Right forelimb (tissue), 1 donor: ENCODE measurements around the gene CTCF.

Experiments used
- DNase-seq: peaks from one replicate; pipeline ENCODE4 v3.0.0-alpha.2; 2018

The CTCF gene

GRCh38 chr16:67606632-67607031 is 44.3 kb downstream of the CTCF start:
- no peak for DNase-seq

DNA sequence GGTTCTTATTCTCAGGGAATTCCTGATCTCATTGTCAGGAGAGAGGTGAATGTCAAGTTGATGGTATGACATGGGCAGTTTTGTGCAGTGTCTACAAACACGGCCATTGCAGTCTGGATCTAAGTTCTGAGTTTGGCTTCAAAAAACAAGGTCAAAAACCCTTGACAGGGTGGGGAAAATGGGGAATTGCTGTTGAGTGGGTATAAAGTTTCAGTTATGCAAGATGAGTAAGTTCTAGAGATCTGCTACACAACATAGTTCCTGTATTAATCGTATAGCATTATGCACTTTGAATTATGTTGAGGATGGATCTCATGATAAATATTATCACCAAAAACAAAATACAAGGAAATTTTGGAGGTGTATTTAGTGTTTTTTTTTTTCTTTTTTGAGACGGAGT is 46.0 kb downstream of the CTCF start:
- DNase-seq, result no peak

GRCh38 chr16:67613808-67614207 is 51.5 kb downstream of the CTCF start:
- no peak for DNase-seq

DNA sequence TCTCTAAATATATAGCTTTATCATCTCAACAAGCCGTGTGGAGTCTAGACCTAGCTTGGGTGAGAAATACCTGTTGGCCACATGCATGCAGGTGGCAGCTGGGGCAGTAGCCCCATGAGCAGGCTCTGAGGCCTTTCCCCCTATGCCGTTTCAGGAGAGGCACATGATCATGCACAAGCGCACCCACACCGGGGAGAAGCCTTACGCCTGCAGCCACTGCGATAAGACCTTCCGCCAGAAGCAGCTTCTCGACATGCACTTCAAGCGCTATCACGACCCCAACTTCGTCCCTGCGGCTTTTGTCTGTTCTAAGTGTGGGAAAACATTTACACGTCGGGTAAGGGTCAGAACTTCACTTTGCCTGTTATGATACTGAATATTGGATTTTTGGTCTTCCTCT is 65.9 kb downstream of the CTCF start:
- DNase-seq, result no peak

DNA sequence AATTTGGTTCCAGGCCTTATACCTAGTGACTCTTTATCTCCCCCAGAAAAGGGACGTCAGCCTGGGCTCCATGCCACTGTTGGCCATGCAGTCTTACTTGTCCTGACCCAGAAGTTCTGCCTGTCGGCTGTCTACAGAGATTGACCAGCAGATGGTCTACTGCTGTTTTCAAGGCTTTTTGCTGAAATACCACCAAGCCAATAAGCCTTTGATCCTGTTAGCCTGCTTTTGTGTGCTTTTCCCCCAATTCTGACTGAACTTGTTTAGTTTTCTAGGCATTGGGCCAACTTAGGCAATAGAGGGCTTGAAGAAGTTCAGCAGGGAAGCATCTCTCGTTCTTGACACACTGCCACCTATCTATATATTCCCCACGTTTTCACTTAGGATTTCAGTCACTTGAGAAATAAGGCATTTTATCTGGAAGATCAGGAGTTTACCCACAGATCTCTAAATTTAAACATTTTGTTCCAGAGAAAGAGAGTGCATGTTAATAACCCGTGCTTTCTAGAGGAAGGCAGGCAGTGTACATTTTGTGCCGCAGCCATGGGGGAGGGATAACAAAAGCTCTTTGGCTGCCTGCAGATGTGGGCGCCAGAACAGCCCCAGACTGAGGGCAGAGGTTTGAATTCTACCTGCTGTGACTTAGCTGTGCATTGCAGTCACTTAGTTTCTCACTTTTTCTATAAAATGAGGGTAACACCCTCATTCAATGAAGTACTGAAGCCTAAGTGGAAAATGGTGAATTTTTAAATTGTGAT is 70.3 kb downstream of the CTCF start:
- DNase-seq, result no peak

- DNase-seq, result no peak
These were observed 74.4 kb downstream of the CTCF start for GRCh38 chr16:67636713-67637112.

DNA sequence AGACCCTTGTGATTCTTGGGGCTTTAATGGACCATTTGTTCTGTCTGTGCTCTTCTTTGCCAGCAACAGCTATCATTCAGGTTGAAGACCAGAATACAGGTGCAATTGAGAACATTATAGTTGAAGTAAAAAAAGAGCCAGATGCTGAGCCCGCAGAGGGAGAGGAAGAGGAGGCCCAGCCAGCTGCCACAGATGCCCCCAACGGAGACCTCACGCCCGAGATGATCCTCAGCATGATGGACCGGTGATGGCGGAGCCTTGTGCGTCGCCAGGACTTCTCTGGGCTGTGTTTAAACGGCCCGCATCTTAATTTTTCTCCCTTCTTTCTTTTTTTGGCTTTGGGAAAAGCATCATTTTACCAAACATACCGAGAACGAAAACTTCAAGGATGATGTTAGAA is 75.3 kb downstream of the CTCF start:
- no peak for DNase-seq

GRCh38 chr16:67641779-67642708 is 79.7 kb downstream of the CTCF start:
- DNase-seq, result no peak

DNA sequence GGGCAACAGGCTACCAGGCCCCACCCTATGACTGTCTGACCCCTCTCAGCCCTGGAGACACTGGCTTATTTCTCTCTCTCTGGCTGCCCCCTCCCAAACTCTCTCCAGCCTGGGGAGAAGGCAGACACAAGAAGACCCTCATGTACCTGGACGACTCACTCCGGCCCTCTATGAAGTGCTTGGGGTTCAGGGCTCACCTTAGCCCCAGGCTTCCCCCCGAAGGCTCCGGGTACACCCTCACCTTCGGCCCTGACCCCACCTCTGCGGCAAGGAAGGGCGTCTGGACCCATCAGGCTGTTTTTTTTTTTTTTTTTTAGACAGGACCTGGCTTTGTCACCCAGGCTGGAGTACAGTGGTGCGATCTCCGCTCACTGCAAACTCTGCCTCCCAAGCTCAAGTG is 81.7 kb downstream of the CTCF start:
- no peak for DNase-seq

DNA sequence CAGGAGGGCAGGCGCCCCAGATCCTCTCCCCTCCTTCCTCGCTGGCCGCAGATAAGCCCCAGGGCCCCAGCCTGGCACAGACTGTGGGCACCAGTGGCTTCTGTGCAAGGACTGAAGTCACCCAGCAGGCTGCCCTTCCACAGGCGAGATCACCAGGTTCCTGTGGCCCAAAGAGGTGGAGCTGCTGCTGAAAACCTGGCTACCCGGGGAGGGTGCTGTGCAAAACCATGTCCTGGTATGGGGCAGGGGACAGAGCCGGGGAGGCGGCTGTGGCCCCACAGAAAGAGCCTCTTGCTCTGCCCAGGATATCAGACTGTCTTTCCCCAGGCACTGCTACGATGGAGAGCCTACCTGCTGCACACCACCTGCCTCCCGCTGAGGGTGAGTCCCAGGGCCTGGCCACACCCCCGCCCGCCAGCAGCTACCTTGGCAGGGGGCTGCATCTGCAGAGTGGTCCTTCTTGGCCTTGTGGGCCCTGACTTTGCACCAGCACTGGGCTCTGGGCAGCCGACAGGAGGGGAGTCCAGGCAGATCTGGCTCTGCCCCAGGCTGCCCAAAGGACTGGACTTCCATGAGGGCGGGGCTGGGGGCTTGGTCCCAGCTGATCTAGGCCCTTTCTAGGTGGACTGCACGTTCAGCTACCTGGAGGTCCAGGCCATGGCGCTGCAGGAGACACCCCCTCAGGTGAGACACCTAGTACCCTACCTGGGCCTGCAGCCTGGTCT is 83.2 kb downstream of the CTCF start:
- no peak for DNase-seq

GRCh38 chr16:67647111-67647651 is 84.9 kb downstream of the CTCF start:
- no peak for DNase-seq

DNA sequence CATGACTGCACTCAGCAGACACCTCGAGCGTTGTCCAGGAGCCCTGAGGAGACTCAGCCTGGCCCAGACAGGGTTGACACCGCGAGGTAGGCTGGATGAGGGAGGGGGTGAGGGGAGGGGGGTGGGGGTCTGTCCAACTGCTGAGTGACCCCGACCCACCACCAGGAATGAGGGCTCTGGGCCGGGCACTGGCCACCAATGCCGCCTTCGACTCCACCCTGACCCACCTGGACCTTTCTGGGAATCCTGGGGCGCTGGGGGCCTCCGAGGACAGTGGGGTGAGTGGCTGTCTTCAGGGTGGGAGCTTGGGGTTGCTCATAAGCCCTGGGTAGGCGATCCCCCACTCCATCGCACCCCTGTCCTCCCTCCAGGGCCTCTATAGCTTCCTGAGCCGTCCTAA is 85.4 kb downstream of the CTCF start:
- DNase-seq, result no peak

DNA sequence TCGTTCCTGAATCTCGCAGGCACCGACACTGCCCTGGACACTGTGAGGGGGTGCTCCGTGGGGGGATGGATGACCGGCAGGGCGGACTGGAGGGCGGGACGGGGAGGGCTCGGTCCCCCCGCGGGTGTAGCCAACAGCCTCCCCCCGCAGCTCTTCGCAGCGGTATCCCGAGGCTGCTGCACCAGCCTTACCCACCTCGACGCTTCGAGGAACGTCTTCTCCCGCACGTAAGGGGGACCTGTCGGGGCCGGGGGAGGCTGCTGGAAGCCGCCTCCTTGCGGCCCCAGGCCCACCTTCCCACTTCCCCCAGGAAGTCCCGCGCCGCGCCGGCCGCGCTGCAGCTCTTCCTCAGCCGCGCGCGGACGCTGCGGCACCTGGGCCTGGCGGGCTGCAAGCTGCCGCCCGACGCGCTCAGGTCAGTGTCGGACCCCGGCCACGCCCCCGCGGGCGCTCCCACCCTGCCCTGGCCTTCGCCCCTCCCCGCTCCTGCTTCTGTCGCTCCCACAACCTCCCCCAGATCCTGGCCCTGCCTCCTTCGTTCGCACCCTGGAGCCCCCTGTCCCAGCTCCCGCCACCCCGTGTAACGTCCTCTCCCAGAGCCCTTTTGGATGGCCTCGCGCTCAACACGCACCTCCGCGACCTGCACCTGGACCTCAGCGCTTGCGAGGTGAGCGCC is 85.9 kb downstream of the CTCF start:
- DNase-seq, result no peak

GRCh38 chr16:67648764-67649407 is 86.6 kb downstream of the CTCF start:
- DNase-seq, result no peak

DNA sequence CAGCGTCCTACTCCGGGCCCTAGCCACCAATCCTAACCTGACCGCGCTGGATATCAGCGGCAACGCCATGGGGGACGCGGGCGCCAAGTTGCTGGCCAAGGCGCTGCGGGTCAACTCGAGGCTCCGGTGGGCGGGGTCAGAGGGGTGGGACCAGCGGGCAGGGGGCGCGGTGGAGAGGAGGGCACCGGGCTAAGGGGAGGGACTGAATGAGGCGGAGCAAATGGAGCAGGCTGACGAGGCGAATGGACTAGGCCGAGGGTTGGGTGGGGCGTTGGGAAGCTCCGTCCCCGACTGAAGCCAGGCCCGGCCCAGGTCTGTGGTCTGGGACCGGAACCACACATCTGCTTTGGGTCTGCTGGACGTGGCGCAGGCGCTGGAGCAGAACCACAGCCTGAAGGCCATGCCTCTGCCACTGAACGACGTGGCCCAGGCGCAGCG is 87.2 kb downstream of the CTCF start:
- DNase-seq, result no peak

GRCh38 chr16:67650023-67650422 is 87.7 kb downstream of the CTCF start:
- no peak for DNase-seq

DNA sequence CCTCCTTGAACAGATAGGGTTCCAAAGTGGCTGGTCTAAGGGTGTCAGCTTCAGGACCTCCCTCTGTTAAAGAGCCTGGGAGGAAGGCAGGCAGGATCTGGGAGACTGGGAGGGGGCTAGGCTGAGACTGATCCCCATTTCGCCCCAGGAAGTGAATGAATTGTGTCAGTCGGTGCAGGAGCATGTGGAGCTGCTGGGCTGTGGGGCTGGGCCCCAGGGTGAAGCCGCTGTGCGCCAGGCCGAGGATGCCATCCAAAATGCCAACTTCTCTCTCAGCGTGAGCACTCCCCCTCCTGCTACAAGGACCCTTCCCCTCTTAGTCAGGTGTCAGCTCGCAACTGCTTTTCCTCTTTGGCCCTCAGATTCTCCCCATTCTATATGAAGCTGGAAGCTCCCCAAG is 88.7 kb downstream of the CTCF start:
- no peak for DNase-seq

- DNase-seq, result no peak
These were observed 89.5 kb downstream of the CTCF start for GRCh38 chr16:67651847-67652246.

DNA sequence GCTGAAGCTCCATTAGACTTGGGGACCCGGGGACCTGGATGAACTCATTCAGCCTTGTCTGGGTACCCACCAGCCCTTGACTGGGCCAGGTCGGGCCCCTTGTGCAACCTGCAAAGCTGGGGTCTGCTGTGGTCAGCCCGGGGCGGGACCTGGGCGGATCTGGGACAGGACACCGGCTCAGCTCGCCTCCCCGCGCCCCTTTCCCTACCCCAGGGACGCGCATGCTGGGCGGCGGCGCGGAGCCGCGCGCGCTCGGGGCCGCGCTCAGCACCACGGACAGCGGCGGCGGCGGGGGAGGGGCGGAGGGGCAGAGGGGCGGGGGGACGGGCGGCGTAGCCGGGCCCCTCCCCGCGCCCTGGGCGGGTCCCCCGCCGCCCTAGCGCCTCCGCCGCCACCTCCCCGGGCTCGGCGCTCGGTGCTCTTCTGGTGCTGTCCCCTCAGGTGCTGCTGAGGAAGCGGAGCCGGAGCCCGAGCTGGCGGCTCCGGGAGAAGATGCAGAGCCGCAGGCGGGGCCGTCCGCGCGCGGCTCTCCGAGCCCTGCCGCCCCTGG is 90.3 kb downstream of the CTCF start:
- DNase-seq, result no peak

DNA sequence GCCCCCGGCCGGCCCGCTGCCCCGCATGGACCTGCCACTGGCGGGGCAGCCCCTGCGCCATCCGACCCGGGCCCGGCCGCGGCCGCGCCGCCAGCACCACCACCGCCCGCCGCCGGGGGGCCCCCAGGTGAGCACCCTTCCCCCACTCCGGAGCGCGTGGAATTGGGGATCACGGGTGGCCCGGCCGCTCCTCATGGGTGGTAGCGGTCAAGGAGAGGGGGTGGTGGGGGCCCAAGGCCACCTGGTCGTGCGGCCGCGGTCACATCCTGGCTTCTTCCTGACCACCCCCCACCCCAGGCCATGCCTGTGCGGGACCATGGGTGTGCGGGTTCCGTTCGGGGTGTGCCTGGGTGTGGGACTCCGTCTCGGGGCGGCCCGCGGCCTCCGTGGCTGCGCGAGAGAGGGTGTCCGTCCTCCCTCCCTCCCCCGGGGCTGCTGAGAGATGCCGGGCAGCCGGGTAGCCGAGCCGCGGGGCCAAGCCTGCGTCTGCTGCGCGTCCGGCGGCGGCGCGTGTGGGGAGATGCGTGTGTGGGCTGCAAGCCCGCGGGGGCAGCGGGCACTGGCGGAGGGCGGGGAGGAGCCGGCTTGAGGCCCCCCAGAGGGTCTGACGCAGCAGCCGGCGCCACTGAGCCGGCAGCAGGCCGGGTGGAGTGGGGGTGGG is 90.9 kb downstream of the CTCF start:
- DNase-seq, result no peak

DNA sequence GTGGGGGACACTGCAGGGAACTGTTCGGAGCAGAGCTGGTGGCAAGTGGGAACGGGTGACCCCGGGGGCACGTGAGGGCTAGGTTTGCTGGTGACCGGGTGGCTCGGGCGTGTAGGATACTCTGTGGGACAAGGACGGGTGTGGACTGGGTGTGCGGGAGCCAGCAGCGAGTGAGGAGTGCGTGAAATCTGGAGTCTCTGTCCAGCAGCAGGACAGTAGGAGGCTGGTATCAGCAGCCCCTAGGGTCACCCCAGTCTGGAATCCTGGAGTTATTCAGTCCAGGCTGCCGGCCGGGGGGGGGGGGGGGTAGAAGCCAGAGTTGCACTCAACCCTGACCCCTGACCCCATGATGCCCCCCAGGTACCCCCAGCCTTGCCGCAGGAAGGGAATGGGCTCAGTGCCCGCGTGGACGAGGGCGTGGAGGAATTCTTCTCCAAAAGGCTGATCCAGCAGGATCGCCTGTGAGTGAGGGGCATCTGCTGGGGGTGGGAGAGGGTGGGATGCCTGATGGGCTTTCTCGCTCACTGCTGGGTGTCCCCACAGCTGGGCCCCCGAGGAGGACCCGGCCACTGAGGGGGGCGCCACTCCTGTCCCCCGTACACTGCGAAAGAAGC is 91.6 kb downstream of the CTCF start:
- no peak for DNase-seq
